Ascending aorta (tissue), 2 donors: ENCODE results near the gene KIF25. TPM values are rescaled to one million over a fixed set of nuclear protein-coding genes. Genes with fewer than 3 reads are reported as not detected.

Experiments used
- DNase-seq, 2 donors: peaks; one replicate each; pipeline ENCODE4 v3.0.0-alpha.2; 2019; ENCODE audit warnings: low spot score in 2 of 2
- H3K27ac ChIP-seq, 2 donors: fragments of 200-600 bp; sonication (generic); one replicate each; pipeline ENCODE4 v1.5.1; 2016 to 2017; ENCODE audit warnings: mild to moderate bottlenecking in 1 of 2
- H3K27me3 ChIP-seq: fragments of 200-600 bp; sonication (generic); one replicate; pipeline ENCODE4 v1.5.1; 2017
- H3K36me3 ChIP-seq, 2 donors: fragments of 200-600 bp; sonication (generic); one replicate each; pipeline ENCODE4 v1.5.1; 2016
- H3K4me1 ChIP-seq, 2 donors: fragments of 200-600 bp; sonication (generic); one replicate each; pipeline ENCODE4 v1.5.1; 2016 to 2017; ENCODE audit warnings: mild to moderate bottlenecking in 1 of 2
- H3K4me3 ChIP-seq, 2 donors: fragments of 200-600 bp; sonication (generic); one replicate each; pipeline ENCODE4 v1.5.1; 2016 to 2017; ENCODE audit warnings: mild to moderate bottlenecking in 1 of 2
- H3K9me3 ChIP-seq, 2 donors: fragments of 200-600 bp; sonication (generic); one replicate each; pipeline ENCODE4 v1.5.1; 2016
- CTCF ChIP-seq, 3 experiments: fragments of 200-600 bp in 2 of 3; fragments of 450-650 bp in 1 of 3; sonication (generic) in 2 of 3; IDR thresholded peaks; one replicate each; pipeline ENCODE4 v1.5.1; 2016 to 2019; ENCODE audit warnings: antibody characterized with exemption in 3 of 3, mild to moderate bottlenecking in 1 of 3, moderate library complexity in 1 of 3
- intact Hi-C: fragments of 100-400 bp; cut with DNase I; formaldehyde crosslinking; loops from one replicate; pipeline ENCODE4 v1.15.1; 2023
- total RNA-seq: library from RNA; depleted of rRNA; stranded (reverse); fragments of >200 nt; gene quantifications from one replicate; pipeline ENCODE4 v1.1.0, GENCODE V29; 2016

KIF25 gene
- total RNA-seq, 1 donor from 2014 or later: not detected

DNA sequence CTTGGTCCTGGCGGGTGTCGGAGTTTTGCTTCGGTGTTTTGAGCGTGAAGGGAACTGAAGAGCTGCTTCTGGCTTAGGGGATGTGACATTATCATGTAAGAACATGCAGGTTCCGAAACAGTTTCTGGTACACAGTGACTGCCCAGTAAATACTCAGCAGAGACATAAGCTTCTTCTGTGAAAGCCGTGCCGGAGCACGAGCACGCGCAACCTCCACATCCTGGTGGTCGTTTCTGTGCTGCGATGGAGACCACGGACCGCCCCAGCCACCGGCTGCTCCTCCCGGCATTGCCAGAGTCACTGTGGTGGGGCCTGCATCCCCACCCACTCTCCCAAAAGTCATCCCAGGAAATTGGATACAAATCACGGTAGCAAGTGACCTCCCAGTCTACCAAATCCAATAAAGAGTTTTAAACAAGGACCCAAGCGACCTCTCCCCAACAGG, 18.7 kb downstream of the KIF25 start:
- TF ChIP-seq CTCF (IDR thresholded peaks at IDR 0.05): no peak
- DNase-seq: no peak
- H3K4me1 ChIP-seq: no peaks in the 10 kb centered on the region
- H3K9me3 ChIP-seq: peaks cover 0 to 11% of the 10 kb centered on the region in 2 donors
- intact Hi-C loops: no loop called here
- no peaks in the 10 kb centered on the region for H3K36me3 ChIP-seq
- no peak overlapping the region for H3K27ac ChIP-seq
- H3K27me3 ChIP-seq: no peaks in the 10 kb centered on the region
- H3K4me3 ChIP-seq: no peak overlapping the region

DNA sequence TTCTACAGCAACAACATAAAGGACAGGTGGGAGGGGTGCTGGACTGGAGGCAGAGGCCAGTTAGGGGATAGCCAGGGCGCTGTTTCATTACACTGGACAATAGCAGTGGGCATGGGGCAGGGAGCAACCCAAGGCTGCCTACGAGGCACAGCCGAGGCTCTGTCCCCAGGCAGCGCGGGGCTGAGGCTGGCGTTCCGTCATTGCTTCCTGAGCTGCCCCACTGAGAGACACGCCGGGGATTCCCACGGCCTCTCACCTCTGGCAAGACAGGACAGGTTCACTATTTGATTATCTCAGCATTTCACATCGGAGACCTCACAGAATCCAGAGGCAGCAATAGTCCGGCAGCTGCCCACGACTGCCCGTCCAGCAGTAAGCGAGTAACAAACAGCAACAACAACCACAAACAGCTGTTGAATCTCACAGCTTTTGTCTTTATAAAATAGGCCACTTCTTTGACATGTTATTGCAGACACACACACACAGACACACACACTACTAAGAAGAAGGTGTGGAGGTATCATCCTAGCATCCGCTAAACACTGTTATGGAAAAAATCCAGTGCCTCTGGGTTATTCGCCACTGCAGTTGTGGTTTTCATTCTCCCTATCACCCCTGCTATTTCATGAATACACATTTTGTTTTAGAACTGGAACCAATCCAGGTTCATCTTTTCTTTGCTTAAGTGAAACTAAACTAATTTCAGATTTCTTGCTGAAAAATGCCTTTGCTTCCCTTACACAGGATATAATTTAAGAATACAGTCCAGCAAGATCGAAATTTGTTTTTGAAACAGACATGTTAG, 19.5 kb downstream of the KIF25 start:
- peaks cover 0 to 3% of the 10 kb centered on the region in 2 donors for H3K9me3 ChIP-seq
- H3K27me3 ChIP-seq: no peaks in the 10 kb centered on the region
- TF ChIP-seq CTCF (IDR thresholded peaks at IDR 0.05): no peak
- H3K4me1 ChIP-seq: no peaks in the 10 kb centered on the region
- no peak overlapping the region for H3K27ac ChIP-seq
- H3K4me3 ChIP-seq: no peak overlapping the region
- no peaks in the 10 kb centered on the region for H3K36me3 ChIP-seq
- intact Hi-C loops: no loop called here
- no peak for DNase-seq

DNA sequence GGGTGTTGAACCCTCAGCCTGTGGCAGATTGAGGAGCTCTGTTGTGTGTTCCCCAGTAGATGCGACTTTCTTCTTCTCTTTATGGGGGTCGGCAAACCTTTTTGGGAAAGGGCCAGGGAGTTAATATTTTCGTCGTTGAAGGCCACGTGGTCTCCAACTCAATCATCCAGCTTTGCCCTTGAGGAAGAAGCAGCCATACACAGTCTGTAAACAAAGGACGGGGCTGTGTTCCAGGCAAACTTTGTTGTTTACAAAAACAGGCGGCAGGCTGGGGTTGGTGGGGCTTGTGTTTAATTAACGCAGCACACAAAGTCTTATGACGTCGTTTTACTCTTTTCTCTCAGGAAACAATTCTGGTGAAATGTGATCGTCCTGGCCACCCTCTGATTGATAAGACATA, 20.2 kb downstream of the KIF25 start:
- Histone ChIP-seq H3K9me3 (no peaks in the 10 kb centered on the region), H3K27me3 (no peaks in the 10 kb centered on the region), H3K4me1 (no peaks in the 10 kb centered on the region), H3K27ac (no peak overlapping the region), H3K36me3 (no peaks in the 10 kb centered on the region), H3K4me3 (no peak overlapping the region)
- no peak for DNase-seq
- TF ChIP-seq CTCF (IDR thresholded peaks at IDR 0.05): no peak
- intact Hi-C loops: no loop called here

GRCh38 chr6:168018664-168019063, 21.2 kb downstream of the KIF25 start:
- Histone ChIP-seq H3K4me1 (no peaks in the 10 kb centered on the region), H3K4me3 (no peak overlapping the region), H3K36me3 (no peaks in the 10 kb centered on the region), H3K27ac (no peak overlapping the region), H3K9me3 (no peaks in the 10 kb centered on the region), H3K27me3 (no peaks in the 10 kb centered on the region)
- intact Hi-C loops: no loop called here
- DNase-seq: no peak
- no peak for TF ChIP-seq CTCF (IDR thresholded peaks at IDR 0.05)

DNA sequence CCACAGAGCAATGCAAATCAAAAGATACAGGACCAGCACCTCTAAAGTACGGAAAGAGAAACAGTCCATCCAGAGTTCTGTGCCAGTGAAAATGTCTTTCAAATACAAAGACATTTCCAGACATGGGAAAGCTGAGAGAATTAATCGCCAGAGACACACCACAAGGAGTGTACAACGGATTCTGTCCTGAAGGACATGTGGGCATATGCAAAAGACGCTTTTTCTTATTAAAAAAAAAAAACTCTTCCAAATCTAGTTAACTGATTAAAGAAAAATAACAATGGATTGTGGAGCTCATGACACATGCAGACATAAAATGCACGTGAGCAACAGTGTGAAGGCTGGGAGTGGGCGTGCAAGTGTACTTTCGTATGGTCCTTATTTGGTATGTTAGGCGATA, 22.8 kb downstream of the KIF25 start:
- DNase-seq: no peak
- Histone ChIP-seq H3K9me3 (no peaks in the 10 kb centered on the region), H3K27ac (no peak overlapping the region), H3K4me3 (no peak overlapping the region), H3K27me3 (no peaks in the 10 kb centered on the region), H3K36me3 (no peaks in the 10 kb centered on the region), H3K4me1 (no peaks in the 10 kb centered on the region)
- intact Hi-C loops: no loop called here
- no peak for TF ChIP-seq CTCF (IDR thresholded peaks at IDR 0.05)
